Stimulated activated CD4-positive, alpha-beta T cell treated with anti-CD3 and anti-CD28 coated beads, Interleukin-2, amount 100 ng/mL, for 48 hours (primary cell): Measurements from ENCODE around the gene STK32B.

Experiments used
- DNase-seq, 2 donors: peaks; one replicate each; pipeline ENCODE4 v3.0.0-alpha.2; 2020

Gene STK32B

DNA sequence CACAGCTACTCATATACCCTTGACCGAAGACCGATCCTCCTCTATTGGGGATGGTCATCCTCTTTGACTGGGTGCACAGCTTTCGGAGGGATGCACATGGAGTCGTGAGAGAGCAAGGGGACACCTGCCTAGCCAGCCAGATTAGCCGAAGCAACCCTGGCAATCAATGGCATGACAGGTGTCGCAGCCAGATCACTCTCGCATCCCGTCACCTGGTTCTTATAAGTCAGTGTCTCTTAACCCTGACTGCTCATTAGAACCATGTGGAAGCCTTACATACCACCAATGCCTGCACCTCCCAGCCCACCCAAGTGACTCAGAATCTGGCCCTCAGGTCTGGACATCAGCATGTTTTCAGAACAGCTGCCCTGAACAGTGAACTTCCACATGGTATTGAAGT is 407.4 kb downstream of the STK32B start:
- no peak for DNase-seq

DNA sequence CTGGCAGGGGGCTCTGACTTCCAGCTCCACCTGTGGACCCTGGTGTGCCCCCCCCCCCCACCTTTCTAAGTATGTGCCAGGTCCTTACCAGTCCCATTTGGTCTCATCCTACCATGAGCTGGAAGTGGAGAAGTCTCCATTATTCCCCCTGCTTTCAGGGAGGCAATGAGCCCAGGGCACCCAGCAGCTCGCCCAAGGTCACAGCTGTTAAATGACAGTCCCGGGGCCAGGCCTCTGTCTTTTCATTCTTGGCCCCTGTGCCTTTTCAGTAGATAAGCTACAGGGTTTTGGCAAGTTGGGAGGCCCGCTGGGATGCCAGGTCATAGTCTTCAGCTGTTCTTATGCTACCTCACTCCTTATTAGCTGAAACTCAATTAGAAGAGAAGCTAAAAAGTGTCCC is 408.0 kb downstream of the STK32B start:
- DNase-seq, result no peak

DNA sequence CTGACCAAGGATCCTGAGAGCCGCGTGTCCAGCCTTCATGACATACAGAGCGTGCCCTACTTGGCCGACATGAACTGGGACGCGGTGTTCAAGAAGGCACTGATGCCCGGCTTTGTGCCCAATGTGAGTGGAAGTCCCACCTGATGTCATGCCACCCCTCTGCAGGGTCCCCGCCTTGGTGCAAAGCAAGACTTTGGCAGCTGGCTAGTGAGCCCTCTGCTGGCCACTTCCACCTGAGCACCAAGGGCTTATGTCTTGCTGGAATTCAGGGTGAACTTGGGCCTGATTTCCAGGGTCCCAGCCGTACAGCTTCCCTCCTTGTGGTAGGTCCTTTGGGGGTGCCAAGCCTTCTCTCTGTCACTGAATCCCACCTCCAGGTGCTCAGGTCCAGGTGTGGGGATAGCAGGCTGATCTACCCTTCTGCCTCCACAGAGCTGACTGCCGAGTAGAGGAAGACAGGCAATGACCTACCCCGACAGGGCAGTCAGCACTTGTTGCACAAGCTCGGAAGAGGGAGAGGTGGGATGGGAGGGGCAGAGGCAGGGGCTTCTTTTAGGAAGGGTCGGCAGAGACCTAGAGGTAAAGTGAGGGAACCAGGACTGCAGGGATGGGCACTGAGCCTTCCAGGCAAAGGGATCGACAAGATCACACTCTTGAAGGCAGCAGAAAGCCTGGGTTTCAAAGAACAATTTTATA is 409.0 kb downstream of the STK32B start:
- peak in 1 of 2 donors; percentile 1 for DNase-seq

DNA sequence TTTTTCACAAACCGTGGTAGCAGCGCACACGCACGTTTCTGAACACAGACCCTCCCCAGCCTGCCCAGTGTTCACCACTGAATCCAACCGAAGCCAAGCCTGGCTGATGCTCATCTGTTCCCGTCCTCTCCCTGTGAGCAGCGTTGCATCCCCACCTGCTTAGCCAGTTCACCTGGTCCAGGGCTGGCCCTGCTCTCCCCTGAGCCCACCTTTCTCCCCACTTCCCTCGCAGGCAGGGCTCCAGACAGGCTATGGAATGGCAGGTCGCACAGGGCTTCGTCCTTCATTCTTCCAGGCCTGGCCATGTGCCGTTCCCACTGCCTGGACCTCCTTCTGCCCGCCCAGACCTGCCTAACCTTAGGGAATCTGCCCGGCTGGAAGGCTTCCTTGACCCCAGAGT is 410.2 kb downstream of the STK32B start:
- no peak for DNase-seq

DNA sequence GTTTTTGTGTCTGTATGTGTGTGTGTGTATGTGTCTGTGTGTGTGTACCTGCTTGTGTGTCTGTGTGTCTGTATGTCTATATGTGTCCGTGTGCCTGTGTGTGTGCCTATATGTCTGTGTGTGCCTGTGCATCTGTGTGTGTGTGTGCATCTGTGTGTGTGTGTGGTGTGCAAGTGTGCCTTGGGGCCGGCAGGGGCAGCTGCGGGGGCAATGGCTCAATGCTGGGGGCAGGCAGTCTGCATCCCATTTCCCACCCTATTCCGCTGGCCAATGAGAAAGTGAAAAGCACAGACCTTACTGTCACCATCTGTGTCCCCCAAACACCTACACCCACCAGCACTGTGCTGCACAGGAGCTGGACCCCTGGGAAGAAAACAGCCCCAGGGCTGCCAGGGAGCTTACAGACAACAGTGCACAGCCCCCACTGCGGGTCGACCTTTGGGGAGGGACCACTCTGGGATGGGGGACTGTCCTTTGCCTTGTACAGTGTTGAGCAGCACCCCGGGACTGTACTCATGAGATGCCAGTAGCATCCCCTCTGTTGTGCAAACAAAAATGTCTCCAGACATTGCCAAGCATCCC is 411.1 kb downstream of the STK32B start:
- DNase-seq, result no peak

DNA sequence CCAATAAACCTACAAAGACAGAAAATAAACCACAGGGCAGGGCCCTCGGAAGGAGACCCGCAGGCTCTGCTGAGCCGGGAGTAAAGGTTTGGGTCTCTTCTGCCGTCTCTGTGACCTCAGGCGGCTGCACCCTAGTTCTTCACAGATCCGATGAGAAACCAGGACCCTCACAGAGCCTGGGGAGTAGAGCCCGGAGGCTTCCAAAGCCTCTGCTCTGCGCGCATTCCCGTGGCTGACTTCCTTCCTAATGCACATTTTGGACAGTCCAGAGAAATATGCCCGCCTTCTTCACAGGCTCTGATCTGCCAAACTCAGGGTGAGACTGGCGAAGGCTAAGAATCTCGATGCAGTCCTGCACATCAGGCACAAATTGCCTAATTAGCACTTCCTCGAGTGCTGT is 411.6 kb downstream of the STK32B start:
- DNase-seq, result no peak

DNA sequence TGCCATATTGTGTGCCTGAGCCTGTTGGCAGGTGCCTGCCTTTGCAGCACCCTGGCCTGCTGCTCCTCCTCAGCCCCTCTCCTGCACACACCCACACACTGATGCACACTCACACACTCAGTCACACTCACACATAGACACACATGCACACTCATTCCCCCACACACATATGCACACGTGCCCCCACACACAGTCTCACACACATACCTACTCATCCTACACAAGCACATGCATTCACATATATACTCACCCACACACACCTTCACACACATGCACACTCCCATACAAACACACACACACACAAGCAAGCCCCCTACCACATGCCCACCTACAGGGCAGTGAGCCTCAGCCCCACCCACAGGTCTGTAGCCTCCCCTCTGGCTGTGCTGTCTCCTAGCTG is 412.1 kb downstream of the STK32B start:
- no peak for DNase-seq

DNA sequence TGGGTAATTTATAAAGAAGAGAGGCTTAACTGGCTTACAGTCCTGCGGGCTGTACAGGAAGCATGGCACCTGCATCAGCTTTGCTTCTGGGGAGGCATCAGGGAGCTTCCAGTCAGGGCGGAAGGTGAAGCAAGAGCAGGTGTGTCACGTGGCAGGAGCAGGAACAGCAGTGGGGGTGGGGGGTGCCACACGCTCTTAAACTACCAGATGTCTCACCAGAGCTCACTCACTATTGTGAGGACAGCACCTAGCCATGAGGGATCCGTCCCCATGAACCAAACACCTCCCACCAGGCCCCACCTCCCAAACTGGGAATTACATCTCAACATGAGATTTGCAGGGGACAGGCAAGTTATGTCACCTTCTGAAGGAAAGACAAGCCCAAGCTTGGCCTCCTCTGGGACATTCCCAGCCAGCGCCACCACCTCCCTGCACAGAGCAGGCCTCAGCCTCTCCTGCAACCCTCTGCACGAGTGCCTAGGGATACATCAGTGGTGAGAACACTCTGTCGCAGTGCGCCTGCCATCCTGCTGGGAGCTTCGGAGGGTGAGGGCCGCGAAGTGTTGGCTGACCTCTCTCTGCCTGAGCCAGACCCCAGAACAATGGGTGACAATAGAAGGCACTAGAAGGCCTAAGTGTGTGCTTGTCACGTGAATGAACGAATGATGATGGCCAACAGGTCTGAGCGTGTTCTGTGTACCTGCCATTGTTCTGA is 412.8 kb downstream of the STK32B start:
- no peak for DNase-seq

DNA sequence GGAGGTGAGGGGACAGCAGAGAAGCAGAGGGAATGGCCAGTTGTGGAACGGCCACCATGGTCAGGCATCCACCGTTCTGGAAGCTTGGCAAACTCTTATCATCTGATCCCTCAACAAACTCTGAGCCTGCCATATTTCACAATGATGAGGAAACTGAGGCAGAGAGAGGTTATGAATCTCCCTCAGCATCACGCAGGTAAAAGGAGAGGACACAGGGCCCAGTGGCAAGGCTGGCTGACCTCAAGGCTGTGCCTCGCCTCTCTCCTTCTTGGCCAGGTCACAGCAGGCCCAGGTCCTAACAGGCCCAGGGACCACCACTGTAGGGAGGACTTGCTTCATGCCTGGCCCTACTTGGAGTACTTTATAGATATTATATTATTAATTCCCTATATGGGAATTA is 414.2 kb downstream of the STK32B start:
- no peak for DNase-seq

DNA sequence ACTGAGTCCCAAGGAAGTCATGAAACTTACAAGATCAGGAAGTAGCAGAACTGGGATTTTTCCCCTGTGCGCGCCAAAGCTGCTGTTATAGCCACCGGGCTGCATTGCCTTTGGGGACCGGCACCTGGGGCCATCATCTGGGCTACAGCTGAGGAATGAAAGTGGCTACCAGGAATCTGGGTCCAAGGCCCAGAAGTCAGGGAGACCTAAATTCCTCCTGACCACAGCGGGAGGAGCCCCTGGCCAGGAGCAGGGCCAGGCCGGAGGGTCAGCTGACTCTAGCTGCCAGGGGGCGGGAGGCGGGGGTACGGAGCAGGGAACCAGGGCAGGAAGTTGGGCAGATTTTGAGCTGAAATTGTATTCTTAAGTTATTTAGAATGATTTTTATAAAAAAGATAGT is 414.7 kb downstream of the STK32B start:
- DNase-seq, result no peak

DNA sequence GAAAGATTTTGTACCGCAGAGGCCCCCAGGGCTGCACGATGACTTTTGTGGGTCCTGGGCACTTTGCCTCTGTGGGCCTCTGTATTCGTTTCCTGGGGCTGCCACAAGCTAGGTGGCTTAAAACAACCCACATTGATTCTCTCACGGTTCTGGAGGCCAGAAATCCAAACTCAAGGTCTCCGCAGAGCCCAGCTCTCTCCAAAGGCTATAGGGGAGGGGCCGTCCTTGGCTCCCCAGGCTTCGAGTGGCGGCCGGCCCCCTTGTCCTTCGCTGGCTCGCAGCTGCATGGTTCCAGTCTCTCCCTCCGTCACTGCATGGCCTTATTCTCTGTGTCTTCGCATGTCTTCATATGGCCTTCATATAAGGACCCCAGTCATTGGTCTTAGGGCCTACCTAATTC is 415.8 kb downstream of the STK32B start:
- no peak for DNase-seq

DNA sequence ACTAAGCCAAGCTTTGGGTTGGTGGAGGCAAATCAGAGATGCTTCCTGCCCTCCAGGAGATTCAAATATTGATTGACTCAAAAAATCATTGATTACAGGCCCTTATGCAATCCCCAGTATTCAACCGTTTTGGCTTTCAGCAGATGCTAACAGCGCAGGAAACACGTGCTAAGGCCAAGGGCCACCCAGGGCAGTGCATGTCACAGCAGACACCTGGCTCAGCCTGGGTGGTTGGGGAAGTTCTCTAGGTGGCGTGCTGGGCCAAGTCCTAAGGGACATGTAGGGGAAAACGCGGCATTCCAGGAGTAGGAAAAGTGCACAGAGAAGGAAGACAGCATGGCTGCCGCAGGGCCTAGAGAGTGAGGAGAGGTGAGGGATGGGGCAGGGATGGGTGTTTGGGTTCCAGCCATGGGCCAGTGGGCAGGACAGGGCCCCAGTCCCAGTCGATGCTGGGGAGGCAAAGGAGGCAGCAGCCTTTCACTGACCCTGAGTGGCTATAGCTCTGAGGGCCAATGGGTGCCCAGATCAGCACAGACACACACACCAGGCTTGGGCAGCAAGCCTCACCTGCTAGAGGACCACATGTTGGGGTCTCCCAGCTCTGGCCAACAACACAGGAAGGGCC is 418.0 kb downstream of the STK32B start:
- DNase-seq, result no peak

DNA sequence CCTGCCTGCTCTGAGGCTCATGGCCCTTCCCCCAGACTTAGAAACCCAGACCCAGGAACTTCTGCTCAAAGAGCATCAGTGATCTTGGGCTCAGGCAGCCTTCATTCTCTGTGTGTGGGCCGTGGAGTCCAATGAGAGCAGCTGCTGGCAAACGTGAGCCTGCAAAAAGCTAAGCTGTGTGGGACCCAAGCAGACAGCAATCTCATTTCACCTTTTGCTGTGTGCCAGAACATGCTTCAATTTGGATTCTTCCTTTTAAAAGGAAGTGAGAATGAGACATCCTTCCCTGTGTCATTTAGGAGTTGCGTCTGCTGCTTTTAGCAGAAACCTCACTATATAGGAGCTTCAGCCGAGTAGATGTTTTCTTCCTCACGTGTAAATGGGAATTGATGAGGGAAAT is 418.6 kb downstream of the STK32B start:
- DNase-seq, result no peak

DNA sequence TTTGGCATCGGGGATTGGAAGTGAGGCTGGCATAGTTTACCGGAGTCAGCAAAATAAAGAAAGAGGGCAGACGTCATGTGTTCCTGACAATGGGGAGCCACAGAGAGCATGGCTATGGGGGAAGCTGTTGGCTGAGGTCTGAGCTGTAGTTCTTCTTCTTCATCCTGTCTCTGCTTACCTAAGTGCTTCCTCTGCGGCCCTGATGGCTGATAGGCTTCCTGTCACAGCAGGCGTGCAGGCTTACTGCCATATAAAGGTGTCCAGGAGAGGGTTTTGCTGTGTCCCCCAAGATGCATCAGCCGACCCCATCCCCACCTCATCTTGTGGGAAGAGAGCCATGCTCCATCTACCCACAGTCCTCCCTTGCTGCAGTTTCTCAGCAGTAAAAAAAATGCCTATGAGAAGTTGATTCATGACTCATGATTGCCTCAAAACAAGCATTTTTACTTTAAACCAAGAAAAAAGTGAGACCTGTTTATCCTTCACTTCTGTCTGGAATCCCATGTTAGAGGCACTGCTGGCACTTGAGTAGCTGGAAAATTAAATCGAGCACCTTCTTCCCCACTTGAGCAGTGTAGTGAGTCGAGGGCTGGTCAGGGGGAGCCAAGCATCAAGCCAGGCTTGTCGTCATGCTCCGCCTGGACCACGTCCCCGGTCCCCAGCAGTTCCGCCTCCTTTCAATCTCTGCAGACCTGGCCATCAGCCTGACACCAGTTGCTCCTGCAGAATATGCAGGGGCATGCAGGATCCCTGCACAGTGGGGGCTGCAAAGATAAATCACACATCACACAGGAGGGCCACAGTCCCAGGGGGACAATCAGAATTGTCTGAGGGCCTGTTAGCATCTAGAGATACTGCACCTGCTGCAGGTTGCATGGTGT is 419.3 kb downstream of the STK32B start:
- DNase-seq, result no peak

DNA sequence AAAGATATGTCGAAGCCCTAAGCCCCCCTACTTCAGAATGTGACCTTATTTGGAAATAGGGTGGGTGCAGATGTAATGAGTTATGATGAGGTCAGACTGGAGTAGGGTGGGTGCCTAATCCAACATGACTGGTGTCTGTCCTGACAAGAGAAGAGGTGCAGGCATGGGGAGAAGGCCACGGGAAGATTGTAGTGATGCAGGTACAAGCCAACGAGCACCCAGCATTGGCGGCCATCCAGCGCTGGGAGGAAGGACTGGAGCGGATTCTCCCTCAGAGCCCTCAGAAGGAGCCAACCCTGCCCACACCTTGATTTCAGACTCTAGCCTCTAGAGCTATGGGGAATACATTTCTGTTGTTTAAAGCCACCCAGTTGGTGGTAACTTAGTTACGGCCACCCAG is 419.9 kb downstream of the STK32B start:
- no peak for DNase-seq

DNA sequence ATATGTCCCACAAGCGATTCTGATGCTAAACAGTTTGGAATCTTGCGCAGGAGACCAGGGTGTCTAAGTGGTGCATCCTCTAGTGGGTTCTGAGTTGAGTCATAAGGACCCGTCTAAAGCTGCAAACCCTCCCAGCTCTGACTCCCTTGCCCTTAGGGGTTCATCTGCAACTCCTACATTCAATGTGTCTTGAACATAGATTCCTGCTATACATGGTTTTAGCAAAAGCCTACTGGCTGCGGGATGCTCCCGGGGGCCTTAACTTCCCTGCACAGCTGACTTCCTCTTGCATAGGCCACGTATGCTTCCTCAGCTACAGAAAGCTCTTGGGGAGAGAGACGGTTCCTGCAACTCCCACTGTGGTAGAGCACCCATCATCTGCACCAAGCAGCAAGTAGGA is 420.4 kb downstream of the STK32B start:
- no peak for DNase-seq

DNA sequence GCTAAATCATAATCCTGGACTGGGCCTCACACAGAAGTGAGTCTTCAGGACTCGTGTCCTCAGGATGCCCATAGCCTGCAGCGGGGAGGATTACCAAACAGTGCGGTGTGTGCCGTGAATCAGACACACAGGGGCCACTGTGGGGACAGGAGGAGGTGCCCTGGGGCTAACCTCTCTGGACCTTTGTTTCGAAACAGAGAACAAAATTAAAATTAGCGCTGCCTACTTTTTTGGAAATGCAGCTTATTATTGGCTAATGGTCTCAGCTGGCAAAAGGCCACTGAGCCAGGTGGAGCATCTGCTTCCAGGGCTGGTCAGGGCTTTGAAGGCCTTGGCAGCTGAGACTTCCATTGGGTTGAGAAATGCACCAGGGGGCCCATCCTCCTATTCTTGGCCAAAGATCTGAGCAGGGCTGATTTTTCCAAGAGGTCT is 420.9 kb downstream of the STK32B start:
- no peak for DNase-seq

DNA sequence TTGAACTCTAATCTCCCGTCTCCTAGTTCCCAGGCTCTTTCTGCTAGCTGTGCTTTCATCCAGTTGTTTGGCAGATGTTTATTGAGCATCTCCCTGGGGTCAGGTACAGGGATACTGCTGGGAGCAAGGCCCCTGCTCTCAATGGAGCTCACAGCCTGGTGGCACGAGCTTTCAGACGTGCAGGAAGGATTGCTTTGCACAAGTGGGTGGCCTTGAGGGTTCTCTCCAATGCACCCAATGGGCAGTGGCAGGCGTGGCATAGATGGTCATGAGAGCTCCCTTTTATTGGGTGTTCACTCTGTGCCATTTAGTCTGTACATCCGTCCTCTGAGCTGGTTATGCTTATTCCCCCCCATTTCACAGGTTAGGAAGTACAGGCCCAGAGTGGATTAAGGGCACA is 421.8 kb downstream of the STK32B start:
- DNase-seq, result no peak

DNA sequence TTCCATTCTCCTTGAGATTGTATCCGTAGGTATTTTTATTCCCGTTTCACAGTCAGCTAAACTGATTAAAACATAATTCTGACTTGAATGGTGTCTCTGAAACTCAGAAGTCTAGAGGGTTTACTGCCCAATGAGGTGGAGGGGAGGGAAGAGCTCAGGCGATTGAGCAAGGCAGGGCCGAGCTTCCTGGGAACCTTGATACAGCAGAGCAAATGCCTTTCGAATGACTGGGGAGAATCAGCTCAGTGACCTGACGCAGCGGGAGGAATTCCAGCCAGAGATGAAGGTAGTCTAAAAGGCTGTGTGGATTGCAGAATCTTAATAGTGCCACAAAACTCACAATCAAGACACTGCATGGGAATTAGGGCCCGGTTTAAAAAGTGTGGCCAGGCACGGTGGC is 423.5 kb downstream of the STK32B start:
- no peak for DNase-seq

DNA sequence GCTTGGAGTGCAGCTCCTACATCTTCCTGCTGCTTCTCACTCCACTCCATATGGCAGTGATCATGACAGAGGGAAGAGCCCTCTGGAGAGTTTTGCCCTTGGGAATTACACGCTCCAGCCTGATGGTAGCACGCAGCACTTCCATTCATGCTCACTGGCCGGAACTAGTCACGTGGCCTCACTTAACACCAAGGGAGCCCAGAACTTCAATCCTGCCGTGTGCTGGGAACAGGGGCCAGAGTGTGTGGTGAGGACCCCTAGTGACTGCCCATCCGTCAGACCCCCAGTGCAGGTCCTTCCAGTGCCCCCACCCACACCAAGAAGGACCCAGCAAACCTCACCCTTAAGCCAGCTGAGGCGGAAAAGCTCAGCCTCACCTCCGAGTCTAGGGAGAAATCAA is 426.3 kb downstream of the STK32B start:
- DNase-seq, result no peak

DNA sequence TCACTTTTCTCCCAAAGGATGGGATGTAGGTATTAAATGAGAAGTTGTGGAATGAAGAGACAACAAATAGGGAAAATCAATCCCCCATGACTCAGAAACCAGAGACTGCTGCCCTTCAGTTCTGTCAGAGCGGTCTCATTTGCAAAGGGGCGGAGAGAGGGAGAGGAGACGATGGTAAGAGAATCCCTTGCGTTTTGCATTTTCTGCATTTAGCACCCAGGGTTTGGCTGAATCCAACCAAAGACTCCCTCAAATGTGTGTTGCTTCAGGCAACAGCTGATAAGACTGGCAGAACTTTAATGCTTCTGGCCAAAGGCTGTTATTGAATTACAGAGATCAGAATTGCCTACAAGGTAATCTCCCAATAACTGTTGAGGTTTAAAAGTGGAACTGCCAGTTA is 426.9 kb downstream of the STK32B start:
- no peak for DNase-seq

DNA sequence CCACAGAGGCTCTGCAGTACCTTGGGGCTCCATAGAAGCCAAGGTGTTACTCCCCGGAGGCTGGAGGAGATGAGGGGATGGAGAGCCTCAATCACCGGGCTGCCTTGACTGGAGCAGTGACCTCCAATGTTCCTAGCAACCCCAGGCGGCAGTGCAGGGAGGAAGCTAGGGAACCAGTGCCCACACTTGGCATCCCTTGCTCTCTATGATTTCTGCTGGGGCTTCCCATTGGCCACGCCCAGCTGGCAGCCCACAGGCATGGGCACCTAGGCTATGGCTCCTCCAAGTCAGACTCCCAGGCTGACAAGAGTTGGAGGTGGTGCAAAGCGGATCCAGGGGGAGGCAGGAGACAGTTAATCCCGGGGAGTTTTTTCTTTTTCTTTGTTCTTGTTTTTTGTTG is 427.4 kb downstream of the STK32B start:
- no peak for DNase-seq

DNA sequence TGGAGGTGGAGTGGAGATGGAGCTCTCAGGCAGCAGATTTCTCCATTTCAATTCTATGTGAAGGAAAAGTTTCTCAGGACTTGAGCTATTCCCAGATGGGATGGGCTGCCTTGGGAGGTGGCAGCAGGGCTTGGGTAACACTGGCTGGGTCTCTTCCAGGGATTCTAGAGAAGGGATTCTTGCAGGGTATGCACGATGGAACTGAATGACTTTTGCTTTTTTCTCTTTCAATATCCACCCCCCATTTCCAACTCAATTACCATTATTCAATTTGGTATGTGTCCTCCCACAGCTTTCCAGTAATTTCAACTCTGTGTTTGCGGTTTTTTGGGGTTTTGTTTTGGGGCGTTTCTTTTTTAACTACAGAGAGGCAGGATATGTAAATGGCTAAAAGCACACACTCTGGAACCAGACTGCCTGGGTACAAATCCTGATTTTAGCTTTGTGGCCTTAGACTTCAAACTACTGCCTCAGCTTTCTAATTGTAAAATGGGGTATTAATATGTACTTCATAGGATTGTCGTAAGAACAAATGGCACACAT is 428.3 kb downstream of the STK32B start:
- no peak for DNase-seq
